ENCODE results near the gene KLF1. TPM values are rescaled to one million over a fixed set of nuclear protein-coding genes. Genes with fewer than 3 reads are reported as not detected.

Gene KLF1
- total RNA-seq, 1 donor from 2014 or later: not detected

- Histone ChIP-seq H2AFZ (ENCODE audit: low read depth, low read length) (peak overlapping the region; percentile 48), H4K20me1 (ENCODE audit: insufficient read depth, low read length) (no peaks in the 10 kb centered on the region), H3K79me2 (ENCODE audit: insufficient read depth, low read length) (no peaks in the 10 kb centered on the region), H3K27ac (ENCODE audit: low read depth, low read length) (no peak overlapping the region), H3K27me3 (ENCODE audit: insufficient read depth, low read length) (no peaks in the 10 kb centered on the region), H3K9me3 (ENCODE audit: insufficient read depth, low read depth, low read length) (no peaks in the 10 kb centered on the region), H3K36me3 (ENCODE audit: insufficient read depth, low read length) (no peaks in the 10 kb centered on the region), H3K4me2 (ENCODE audit: low read length) (peak overlapping the region; percentile 50), H3K4me1 (ENCODE audit: insufficient read depth, low read length) (peaks cover 7% of the 10 kb centered on the region), H3K4me3 (ENCODE audit: insufficient read depth, low read depth, low read length) (no peak overlapping the region), H3K9ac (ENCODE audit: low read length) (no peak overlapping the region)
- DNase-seq (ENCODE audit: low read depth) (peak; percentile 36), FAIRE-seq (no peak)
- H3K27me3 Mint-ChIP-seq (ENCODE audit: low read depth, unreplicated experiment): peaks cover 4% of the 10 kb centered on the region
- no peak overlapping the region for H3K27ac Mint-ChIP-seq (ENCODE audit: unreplicated experiment)
- H3K9me3 Mint-ChIP-seq (ENCODE audit: unreplicated experiment): no peaks in the 10 kb centered on the region
- peak overlapping the region; percentile 51 for H3K4me3 Mint-ChIP-seq (ENCODE audit: unreplicated experiment)
- no peak for TF ChIP-seq EZH2 (IDR thresholded peaks at IDR 0.05; ENCODE audit: insufficient read depth, low read length)
- TF ChIP-seq CTCF (IDR thresholded peaks at IDR 0.05; ENCODE audit: insufficient read depth, low read depth, low read length): no peak
- peaks cover 10% of the 10 kb centered on the region for H3K4me1 Mint-ChIP-seq (ENCODE audit: low read depth, unreplicated experiment)
- H3K36me3 Mint-ChIP-seq (ENCODE audit: low read depth, unreplicated experiment): no peaks in the 10 kb centered on the region
Measured at GRCh38 chr19:12913011-12913561, 26.1 kb upstream of the KLF1 start.

- H3K36me3 Mint-ChIP-seq (ENCODE audit: low read depth, unreplicated experiment): no peaks in the 10 kb centered on the region
- TF ChIP-seq EZH2 (IDR thresholded peaks at IDR 0.05; ENCODE audit: insufficient read depth, low read length): no peak
- no peak for TF ChIP-seq CTCF (IDR thresholded peaks at IDR 0.05; ENCODE audit: insufficient read depth, low read depth, low read length)
- no peaks in the 10 kb centered on the region for H3K9me3 ChIP-seq (ENCODE audit: insufficient read depth, low read depth, low read length)
- no peaks in the 10 kb centered on the region for H4K20me1 ChIP-seq (ENCODE audit: insufficient read depth, low read length)
- no peaks in the 10 kb centered on the region for H3K9me3 Mint-ChIP-seq (ENCODE audit: unreplicated experiment)
- FAIRE-seq: no peak
- H3K4me3 Mint-ChIP-seq (ENCODE audit: unreplicated experiment): peak overlapping the region; percentile 54
- no peaks in the 10 kb centered on the region for H3K36me3 ChIP-seq (ENCODE audit: insufficient read depth, low read length)
- no peaks in the 10 kb centered on the region for H3K27me3 ChIP-seq (ENCODE audit: insufficient read depth, low read length)
- no peak overlapping the region for H2AFZ ChIP-seq (ENCODE audit: low read depth, low read length)
- no peak for DNase-seq (ENCODE audit: low read depth)
- peak overlapping the region; percentile 50 for H3K4me2 ChIP-seq (ENCODE audit: low read length)
- no peak overlapping the region for H3K27ac Mint-ChIP-seq (ENCODE audit: unreplicated experiment)
- no peak overlapping the region for H3K4me3 ChIP-seq (ENCODE audit: insufficient read depth, low read depth, low read length)
- H3K27ac ChIP-seq (ENCODE audit: low read depth, low read length): no peak overlapping the region
- H3K9ac ChIP-seq (ENCODE audit: low read length): no peak overlapping the region
- H3K4me1 ChIP-seq (ENCODE audit: insufficient read depth, low read length): peaks cover 7% of the 10 kb centered on the region
- peaks cover 4% of the 10 kb centered on the region for H3K27me3 Mint-ChIP-seq (ENCODE audit: low read depth, unreplicated experiment)
- no peaks in the 10 kb centered on the region for H3K79me2 ChIP-seq (ENCODE audit: insufficient read depth, low read length)
- H3K4me1 Mint-ChIP-seq (ENCODE audit: low read depth, unreplicated experiment): peaks cover 10% of the 10 kb centered on the region
Measured at GRCh38 chr19:12912571-12912970, 25.6 kb upstream of the KLF1 start.

GRCh38 chr19:12907166-12907565 is 20.2 kb upstream of the KLF1 start:
- Mint-ChIP-seq H3K4me1 (ENCODE audit: low read depth, unreplicated experiment) (peaks cover 4% of the 10 kb centered on the region), H3K9me3 (ENCODE audit: unreplicated experiment) (no peaks in the 10 kb centered on the region), H3K27me3 (ENCODE audit: low read depth, unreplicated experiment) (no peaks in the 10 kb centered on the region), H3K36me3 (ENCODE audit: low read depth, unreplicated experiment) (no peaks in the 10 kb centered on the region), H3K27ac (ENCODE audit: unreplicated experiment) (no peak overlapping the region), H3K4me3 (ENCODE audit: unreplicated experiment) (no peak overlapping the region)
- no peak for DNase-seq (ENCODE audit: low read depth)
- TF ChIP-seq CTCF (IDR thresholded peaks at IDR 0.05; ENCODE audit: insufficient read depth, low read depth, low read length) (no peak), EZH2 (IDR thresholded peaks at IDR 0.05; ENCODE audit: insufficient read depth, low read length) (no peak)
- Histone ChIP-seq H3K27me3 (ENCODE audit: insufficient read depth, low read length) (no peaks in the 10 kb centered on the region), H3K27ac (ENCODE audit: low read depth, low read length) (no peak overlapping the region), H4K20me1 (ENCODE audit: insufficient read depth, low read length) (no peaks in the 10 kb centered on the region), H3K9me3 (ENCODE audit: insufficient read depth, low read depth, low read length) (no peaks in the 10 kb centered on the region), H2AFZ (ENCODE audit: low read depth, low read length) (no peak overlapping the region), H3K36me3 (ENCODE audit: insufficient read depth, low read length) (no peaks in the 10 kb centered on the region), H3K9ac (ENCODE audit: low read length) (no peak overlapping the region), H3K4me1 (ENCODE audit: insufficient read depth, low read length) (no peaks in the 10 kb centered on the region), H3K79me2 (ENCODE audit: insufficient read depth, low read length) (no peaks in the 10 kb centered on the region), H3K4me2 (ENCODE audit: low read length) (no peak overlapping the region), H3K4me3 (ENCODE audit: insufficient read depth, low read depth, low read length) (no peak overlapping the region)
- FAIRE-seq: no peak
